ENCODE data around the gene RAP1GDS1.

RAP1GDS1 gene

GRCh38 chr4:98261405-98262291, 464 bp downstream of the RAP1GDS1 start:
- H3K4me3 ChIP-seq (ENCODE audit: low read depth, low read length) = peak overlapping the region; percentile 92
- TF ChIP-seq, protein P1, sequence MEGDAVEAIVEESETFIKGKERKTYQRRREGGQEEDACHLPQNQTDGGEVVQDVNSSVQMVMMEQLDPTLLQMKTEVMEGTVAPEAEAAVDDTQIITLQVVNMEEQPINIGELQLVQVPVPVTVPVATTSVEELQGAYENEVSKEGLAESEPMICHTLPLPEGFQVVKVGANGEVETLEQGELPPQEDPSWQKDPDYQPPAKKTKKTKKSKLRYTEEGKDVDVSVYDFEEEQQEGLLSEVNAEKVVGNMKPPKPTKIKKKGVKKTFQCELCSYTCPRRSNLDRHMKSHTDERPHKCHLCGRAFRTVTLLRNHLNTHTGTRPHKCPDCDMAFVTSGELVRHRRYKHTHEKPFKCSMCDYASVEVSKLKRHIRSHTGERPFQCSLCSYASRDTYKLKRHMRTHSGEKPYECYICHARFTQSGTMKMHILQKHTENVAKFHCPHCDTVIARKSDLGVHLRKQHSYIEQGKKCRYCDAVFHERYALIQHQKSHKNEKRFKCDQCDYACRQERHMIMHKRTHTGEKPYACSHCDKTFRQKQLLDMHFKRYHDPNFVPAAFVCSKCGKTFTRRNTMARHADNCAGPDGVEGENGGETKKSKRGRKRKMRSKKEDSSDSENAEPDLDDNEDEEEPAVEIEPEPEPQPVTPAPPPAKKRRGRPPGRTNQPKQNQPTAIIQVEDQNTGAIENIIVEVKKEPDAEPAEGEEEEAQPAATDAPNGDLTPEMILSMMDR (IDR thresholded peaks at IDR 0.05; ENCODE audit: low read depth, low read length) = no peak

DNA sequence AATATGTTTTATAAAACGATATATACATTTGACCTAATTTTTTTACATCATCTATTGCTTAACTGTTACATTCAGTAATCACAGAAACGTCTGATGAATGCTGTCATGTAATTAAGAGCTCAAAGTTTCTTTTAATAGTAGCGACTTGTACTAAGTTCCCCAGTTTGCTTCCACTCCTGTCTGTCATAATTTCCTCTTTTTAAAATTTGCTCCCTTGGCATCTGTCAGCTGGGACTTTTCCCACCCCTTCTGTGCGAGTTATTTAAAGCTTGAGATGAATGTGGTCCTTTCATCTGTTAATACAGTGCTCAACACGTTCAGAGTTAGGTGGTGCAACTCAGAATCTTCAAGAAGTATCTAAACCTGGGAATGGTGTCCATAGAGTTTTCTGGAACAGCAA, 1.2 kb downstream of the RAP1GDS1 start:
- TF ChIP-seq, protein P1 (IDR thresholded peaks at IDR 0.05; ENCODE audit: low read depth, low read length) = no peak
- peak overlapping the region; percentile 92 for H3K4me3 ChIP-seq (ENCODE audit: low read depth, low read length)

DNA sequence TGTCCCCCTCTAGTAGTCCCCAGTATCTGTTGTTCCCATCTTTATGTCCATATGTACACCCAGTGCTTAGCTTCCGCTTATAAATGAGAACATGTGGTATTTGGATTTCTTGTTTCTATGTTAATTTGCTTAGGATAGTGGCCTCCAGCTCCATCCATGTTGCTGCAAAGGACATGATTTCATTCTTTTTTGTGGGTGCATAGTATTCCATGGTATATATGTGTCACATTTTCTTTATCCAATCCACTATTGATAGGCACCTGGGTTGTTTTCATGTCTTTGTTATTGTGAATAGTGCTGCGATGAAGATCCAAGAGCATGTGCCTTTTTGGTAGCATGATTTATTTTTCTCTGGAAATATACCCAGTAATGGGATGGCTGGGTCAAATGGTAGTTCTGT, 6.3 kb downstream of the RAP1GDS1 start:
- H3K4me3 ChIP-seq (ENCODE audit: low read depth, low read length) = no peak overlapping the region
- TF ChIP-seq, protein P1 (IDR thresholded peaks at IDR 0.05; ENCODE audit: low read depth, low read length) = no peak

GRCh38 chr4:98275145-98275544, 14.0 kb downstream of the RAP1GDS1 start:
- no peak overlapping the region for H3K4me3 ChIP-seq (ENCODE audit: low read depth, low read length)
- TF ChIP-seq, protein P1 (IDR thresholded peaks at IDR 0.05; ENCODE audit: low read depth, low read length) = no peak

GRCh38 chr4:98283219-98284189, 22.3 kb downstream of the RAP1GDS1 start:
- TF ChIP-seq, protein P1 (IDR thresholded peaks at IDR 0.05; ENCODE audit: low read depth, low read length) = no peak
- no peak overlapping the region for H3K4me3 ChIP-seq (ENCODE audit: low read depth, low read length)

DNA sequence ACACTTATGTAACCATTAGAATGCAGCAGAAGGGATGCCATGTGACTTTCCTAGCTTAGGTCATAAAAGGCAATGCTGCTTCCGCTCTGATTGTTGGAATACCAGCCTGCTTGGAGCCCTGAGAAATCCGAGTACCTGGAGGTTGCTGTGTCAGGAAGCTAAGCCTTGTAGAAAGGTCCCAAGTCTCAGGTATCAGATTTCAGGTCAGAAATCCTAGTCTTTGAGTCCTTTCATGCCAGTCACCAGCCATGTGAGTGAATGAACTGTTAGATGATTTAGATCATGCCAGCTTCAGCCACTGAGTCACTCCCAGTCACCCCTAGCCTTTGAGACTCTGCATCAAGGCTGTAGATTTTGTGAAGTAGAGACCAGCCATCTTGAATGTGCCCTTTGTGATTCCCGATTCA, 23.5 kb downstream of the RAP1GDS1 start:
- no peak overlapping the region for H3K4me3 ChIP-seq (ENCODE audit: low read depth, low read length)
- TF ChIP-seq, protein P1 (IDR thresholded peaks at IDR 0.05; ENCODE audit: low read depth, low read length) = no peak

All from WI38 (cell line).